ENCODE data around the gene NBAS.
"Not testable (repeated sequence)": the region's sequence is repeated elsewhere in the genome, so short reads cannot be mapped to it uniquely, and the experiment has no call there.

Gene NBAS

GRCh38 chr2:15546297-15547098, 14.6 kb downstream of the NBAS start:
- DNase-seq (ENCODE audit: extremely low read depth, insufficient read length) = no peak
- H3K36me3 ChIP-seq (ENCODE audit: control insufficient read depth, insufficient read depth, low read length) = no peaks in the 10 kb centered on the region
- no peaks in the 10 kb centered on the region for H3K27me3 ChIP-seq (replicated peaks; ENCODE audit: control insufficient read depth, insufficient read depth, low read length)
- H3K4me3 ChIP-seq (replicated peaks; ENCODE audit: low read depth, low read length) = no peak overlapping the region
- TF ChIP-seq CTCF (IDR thresholded peaks at IDR 0.05; ENCODE audit: insufficient read depth, low read length, poor library complexity, severe bottlenecking) = peak; percentile 30

- no peaks in the 10 kb centered on the region for H3K36me3 ChIP-seq (ENCODE audit: control insufficient read depth, insufficient read depth, low read length)
- no peak for DNase-seq (ENCODE audit: extremely low read depth, insufficient read length)
- TF ChIP-seq CTCF (IDR thresholded peaks at IDR 0.05; ENCODE audit: insufficient read depth, low read length, poor library complexity, severe bottlenecking) = no peak
- H3K27me3 ChIP-seq (replicated peaks; ENCODE audit: control insufficient read depth, insufficient read depth, low read length) = no peaks in the 10 kb centered on the region
- H3K4me3 ChIP-seq (replicated peaks; ENCODE audit: low read depth, low read length) = no peak overlapping the region
Observed at GRCh38 chr2:15544227-15544626, 16.9 kb downstream of the NBAS start.

- no peak for DNase-seq (ENCODE audit: extremely low read depth, insufficient read length)
- no peak overlapping the region for H3K4me3 ChIP-seq (replicated peaks; ENCODE audit: low read depth, low read length)
- H3K27me3 ChIP-seq (replicated peaks; ENCODE audit: control insufficient read depth, insufficient read depth, low read length) = no peaks in the 10 kb centered on the region
- no peak for TF ChIP-seq CTCF (IDR thresholded peaks at IDR 0.05; ENCODE audit: insufficient read depth, low read length, poor library complexity, severe bottlenecking)
- H3K36me3 ChIP-seq (ENCODE audit: control insufficient read depth, insufficient read depth, low read length) = no peaks in the 10 kb centered on the region
Observed at GRCh38 chr2:15543541-15543940, 17.6 kb downstream of the NBAS start.

GRCh38 chr2:15543053-15543452, 18.1 kb downstream of the NBAS start:
- H3K27me3 ChIP-seq (replicated peaks; ENCODE audit: control insufficient read depth, insufficient read depth, low read length) = no peaks in the 10 kb centered on the region
- H3K36me3 ChIP-seq (ENCODE audit: control insufficient read depth, insufficient read depth, low read length) = no peaks in the 10 kb centered on the region
- H3K4me3 ChIP-seq (replicated peaks; ENCODE audit: low read depth, low read length) = no peak overlapping the region
- no peak for TF ChIP-seq CTCF (IDR thresholded peaks at IDR 0.05; ENCODE audit: insufficient read depth, low read length, poor library complexity, severe bottlenecking)
- no peak for DNase-seq (ENCODE audit: extremely low read depth, insufficient read length)

- not testable (repeated sequence) for H3K27me3 ChIP-seq (replicated peaks; ENCODE audit: control insufficient read depth, insufficient read depth, low read length); H3K36me3 ChIP-seq (ENCODE audit: control insufficient read depth, insufficient read depth, low read length); H3K4me3 ChIP-seq (replicated peaks; ENCODE audit: low read depth, low read length); DNase-seq (ENCODE audit: extremely low read depth, insufficient read length)
Observed at GRCh38 chr2:15542269-15542668, 18.9 kb downstream of the NBAS start.

- H3K36me3 ChIP-seq (ENCODE audit: control insufficient read depth, insufficient read depth, low read length); H3K4me3 ChIP-seq (replicated peaks; ENCODE audit: low read depth, low read length); DNase-seq (ENCODE audit: extremely low read depth, insufficient read length); H3K27me3 ChIP-seq (replicated peaks; ENCODE audit: control insufficient read depth, insufficient read depth, low read length): not testable (repeated sequence)
Observed at GRCh38 chr2:15540523-15540922, 20.6 kb downstream of the NBAS start.

GRCh38 chr2:15539999-15540398, 21.1 kb downstream of the NBAS start:
- Histone ChIP-seq H3K4me3 (replicated peaks; ENCODE audit: low read depth, low read length) (no peak overlapping the region), H3K27me3 (replicated peaks; ENCODE audit: control insufficient read depth, insufficient read depth, low read length) (no peaks in the 10 kb centered on the region), H3K36me3 (ENCODE audit: control insufficient read depth, insufficient read depth, low read length) (no peaks in the 10 kb centered on the region)
- DNase-seq (ENCODE audit: extremely low read depth, insufficient read length) = peak; percentile 30
- no peak for TF ChIP-seq CTCF (IDR thresholded peaks at IDR 0.05; ENCODE audit: insufficient read depth, low read length, poor library complexity, severe bottlenecking)
